Measurements from ENCODE around the gene SOX4.

DNA sequence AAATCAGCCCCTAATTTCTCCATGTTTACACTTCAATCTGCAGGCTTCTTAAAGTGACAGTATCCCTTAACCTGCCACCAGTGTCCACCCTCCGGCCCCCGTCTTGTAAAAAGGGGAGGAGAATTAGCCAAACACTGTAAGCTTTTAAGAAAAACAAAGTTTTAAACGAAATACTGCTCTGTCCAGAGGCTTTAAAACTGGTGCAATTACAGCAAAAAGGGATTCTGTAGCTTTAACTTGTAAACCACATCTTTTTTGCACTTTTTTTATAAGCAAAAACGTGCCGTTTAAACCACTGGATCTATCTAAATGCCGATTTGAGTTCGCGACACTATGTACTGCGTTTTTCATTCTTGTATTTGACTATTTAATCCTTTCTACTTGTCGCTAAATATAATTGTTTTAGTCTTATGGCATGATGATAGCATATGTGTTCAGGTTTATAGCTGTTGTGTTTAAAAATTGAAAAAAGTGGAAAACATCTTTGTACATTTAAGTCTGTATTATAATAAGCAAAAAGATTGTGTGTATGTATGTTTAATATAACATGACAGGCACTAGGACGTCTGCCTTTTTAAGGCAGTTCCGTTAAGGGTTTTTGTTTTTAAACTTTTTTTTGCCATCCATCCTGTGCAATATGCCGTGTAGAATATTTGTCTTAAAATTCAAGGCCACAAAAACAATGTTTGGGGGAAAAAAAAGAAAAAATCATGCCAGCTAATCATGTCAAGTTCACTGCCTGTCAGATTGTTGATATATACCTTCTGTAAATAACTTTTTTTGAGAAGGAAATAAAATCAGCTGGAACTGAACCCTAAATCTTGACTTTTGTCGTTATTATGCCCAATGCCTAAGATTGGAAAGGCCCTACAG, 4.5 kb downstream of the SOX4 start:
- no peak for TF ChIP-seq EZH2phosphoT487 (IDR thresholded peaks at IDR 0.05; ENCODE audit: insufficient read depth, low read depth)
- no peak for TF ChIP-seq EZH2 (IDR thresholded peaks at IDR 0.05; ENCODE audit: insufficient read depth, poor library complexity, severe bottlenecking)
